GM06990 (cell line): ENCODE measurements around the gene RAB21.

Source experiments
- DNase-seq: peaks from one replicate; pipeline ENCODE4 v3.0.0-alpha.2; 2011; ENCODE audit not compliant: insufficient read length; ENCODE audit errors: extremely low read depth
- H3K27me3 ChIP-seq: replicated peaks from 2 replicates; pipeline ENCODE4 v1.6.0; 2011; ENCODE audit warnings: low read length; ENCODE audit not compliant: control insufficient read depth, insufficient read depth
- H3K36me3 ChIP-seq: 2 replicates; pipeline ENCODE4 v1.5.1; 2011; ENCODE audit warnings: low read length; ENCODE audit not compliant: control insufficient read depth, insufficient read depth
- H3K4me3 ChIP-seq: replicated peaks from 2 replicates; pipeline ENCODE4 v1.5.1; 2011; ENCODE audit warnings: low read depth, mild to moderate bottlenecking, control low read depth, low read length
- TF ChIP-seq, protein P1 (sequence below): IDR thresholded peaks from 2 replicates; pipeline ENCODE4 v1.5.1; 2011; ENCODE audit warnings: low read length, control low read depth, mild to moderate bottlenecking, inconsistent platforms; ENCODE audit not compliant: insufficient read depth, poor library complexity, severe bottlenecking

Gene RAB21

DNA sequence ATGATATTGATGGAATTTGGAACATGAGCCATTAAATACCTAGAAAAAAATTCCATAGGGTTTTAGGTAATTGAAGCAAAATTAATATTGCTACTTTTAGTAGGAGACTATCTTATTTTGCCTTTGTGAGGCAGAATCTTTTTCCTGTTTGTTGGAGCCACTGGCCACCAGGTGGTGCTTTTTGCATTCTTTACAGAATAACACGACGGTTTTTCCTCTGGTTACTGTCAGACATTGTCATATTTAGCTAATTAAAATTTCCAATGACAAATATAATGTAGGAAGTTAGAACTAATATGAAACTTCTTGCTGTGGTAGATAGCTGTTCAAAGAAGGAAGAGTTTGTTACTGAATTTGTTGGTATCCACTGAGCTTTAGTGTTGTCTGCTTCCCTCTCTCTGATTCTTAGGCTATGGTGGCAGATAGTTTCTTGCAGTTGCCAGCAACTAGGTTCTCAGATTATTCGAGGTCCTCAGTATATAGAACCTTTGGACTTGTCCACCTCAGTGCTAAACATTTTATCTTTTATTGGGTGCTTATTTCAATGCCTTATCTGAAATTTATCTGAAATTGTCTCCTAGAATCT is 25.7 kb downstream of the RAB21 start:
- Histone ChIP-seq H3K27me3 (no peaks in the 10 kb centered on the region), H3K36me3 (peaks cover 9% of the 10 kb centered on the region), H3K4me3 (no peak overlapping the region)
- no peak for DNase-seq
- TF ChIP-seq, protein P1, sequence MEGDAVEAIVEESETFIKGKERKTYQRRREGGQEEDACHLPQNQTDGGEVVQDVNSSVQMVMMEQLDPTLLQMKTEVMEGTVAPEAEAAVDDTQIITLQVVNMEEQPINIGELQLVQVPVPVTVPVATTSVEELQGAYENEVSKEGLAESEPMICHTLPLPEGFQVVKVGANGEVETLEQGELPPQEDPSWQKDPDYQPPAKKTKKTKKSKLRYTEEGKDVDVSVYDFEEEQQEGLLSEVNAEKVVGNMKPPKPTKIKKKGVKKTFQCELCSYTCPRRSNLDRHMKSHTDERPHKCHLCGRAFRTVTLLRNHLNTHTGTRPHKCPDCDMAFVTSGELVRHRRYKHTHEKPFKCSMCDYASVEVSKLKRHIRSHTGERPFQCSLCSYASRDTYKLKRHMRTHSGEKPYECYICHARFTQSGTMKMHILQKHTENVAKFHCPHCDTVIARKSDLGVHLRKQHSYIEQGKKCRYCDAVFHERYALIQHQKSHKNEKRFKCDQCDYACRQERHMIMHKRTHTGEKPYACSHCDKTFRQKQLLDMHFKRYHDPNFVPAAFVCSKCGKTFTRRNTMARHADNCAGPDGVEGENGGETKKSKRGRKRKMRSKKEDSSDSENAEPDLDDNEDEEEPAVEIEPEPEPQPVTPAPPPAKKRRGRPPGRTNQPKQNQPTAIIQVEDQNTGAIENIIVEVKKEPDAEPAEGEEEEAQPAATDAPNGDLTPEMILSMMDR, result peak; percentile 71

DNA sequence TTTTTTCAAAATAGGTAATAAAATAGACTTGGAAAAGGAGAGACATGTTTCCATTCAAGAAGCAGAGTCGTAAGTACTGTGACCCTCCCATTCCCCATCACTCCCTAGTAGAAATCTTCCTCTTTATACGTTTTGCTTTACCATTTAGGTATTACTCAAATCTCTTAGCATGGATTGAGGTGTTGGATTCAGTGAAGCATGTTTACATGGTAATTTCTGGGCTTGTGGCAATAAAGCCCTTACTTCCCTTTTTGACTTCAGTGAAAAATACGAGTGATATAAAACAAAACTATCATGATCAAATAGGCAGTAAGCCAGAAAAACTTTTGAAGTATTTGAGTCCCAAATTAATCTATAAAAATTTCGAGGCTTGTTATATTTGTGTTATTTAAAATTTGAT is 27.4 kb downstream of the RAB21 start:
- H3K4me3 ChIP-seq, result no peak overlapping the region
- DNase-seq, result peak; percentile 15
- no peaks in the 10 kb centered on the region for H3K27me3 ChIP-seq
- peaks cover 13% of the 10 kb centered on the region for H3K36me3 ChIP-seq
- TF ChIP-seq, protein P1, result no peak

DNA sequence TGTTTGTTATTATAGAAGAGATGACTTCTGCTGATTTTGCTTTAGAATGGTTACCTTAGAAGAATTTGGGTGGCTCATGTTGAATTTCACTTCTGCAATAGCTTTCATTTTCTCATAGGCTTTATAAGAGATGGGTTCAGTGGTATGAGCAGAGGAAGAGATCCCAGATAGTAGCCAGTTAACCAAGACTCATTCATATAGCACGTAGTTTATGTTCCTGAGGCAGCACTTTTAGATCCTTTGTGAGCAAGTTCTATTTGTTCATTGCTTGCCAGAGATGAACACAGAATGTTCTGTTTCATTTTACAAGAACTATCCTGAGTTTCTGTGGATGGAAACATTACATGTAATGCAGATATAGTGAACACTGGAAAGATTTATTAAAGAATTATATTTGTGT is 32.2 kb downstream of the RAB21 start:
- no peaks in the 10 kb centered on the region for H3K27me3 ChIP-seq
- H3K4me3 ChIP-seq, result no peak overlapping the region
- TF ChIP-seq, protein P1, result no peak
- no peak for DNase-seq
- peaks cover 11% of the 10 kb centered on the region for H3K36me3 ChIP-seq

GRCh38 chr12:71787580-71787979 is 32.9 kb downstream of the RAB21 start:
- Histone ChIP-seq H3K27me3 (no peaks in the 10 kb centered on the region), H3K36me3 (peaks cover 11% of the 10 kb centered on the region), H3K4me3 (no peak overlapping the region)
- DNase-seq, result no peak
- TF ChIP-seq, protein P1, result no peak

DNA sequence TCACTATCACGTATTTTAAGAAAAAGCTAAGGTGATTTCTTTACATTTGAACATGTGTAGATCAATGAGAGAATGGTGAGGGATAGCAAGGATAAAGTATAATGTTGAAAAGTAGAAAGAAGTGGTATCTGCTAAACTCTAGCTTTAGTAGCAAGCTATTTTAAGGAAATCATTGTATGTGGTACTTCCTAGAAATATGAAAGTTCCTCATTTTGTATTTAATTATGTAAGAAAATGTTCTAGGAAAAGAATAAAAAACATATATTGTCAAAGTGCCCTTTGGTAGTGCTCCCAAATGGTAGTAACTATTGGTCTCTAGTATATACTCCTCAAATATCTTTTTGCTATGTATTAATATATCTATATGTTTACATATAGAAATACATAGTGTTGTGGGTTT is 35.7 kb downstream of the RAB21 start:
- no peak overlapping the region for H3K4me3 ChIP-seq
- no peaks in the 10 kb centered on the region for H3K27me3 ChIP-seq
- DNase-seq, result no peak
- H3K36me3 ChIP-seq, result peaks cover 4% of the 10 kb centered on the region; the same call in 1 of the 2 replicates
- TF ChIP-seq, protein P1, result no peak
